Peyer's patch (tissue), 4 donors: ENCODE data around the gene MLH3.

Experiments used
- CTCF ChIP-seq, 6 experiments: fragments of 450-650 bp in 4 of 6; fragments of 200-600 bp in 2 of 6; sonication (generic) in 1 of 6; IDR thresholded peaks; one replicate each; pipeline ENCODE4 v1.5.1; 2017 to 2019; ENCODE audit warnings: antibody characterized with exemption in 6 of 6, mild to moderate bottlenecking in 3 of 6, moderate library complexity in 1 of 6
- POLR2A ChIP-seq, 2 donors: fragments of 450-650 bp; IDR thresholded peaks; one replicate each; pipeline ENCODE4 v1.5.1; 2017; ENCODE audit warnings: antibody characterized with exemption in 2 of 2, mild to moderate bottlenecking in 2 of 2, moderate library complexity in 2 of 2

- TF ChIP-seq CTCF (IDR thresholded peaks at IDR 0.05) (no peak), POLR2A (IDR thresholded peaks at IDR 0.05) (no peak)
Observed at GRCh38 chr14:75063013-75063412, 11.7 kb upstream of the MLH3 start.
